SH-SY5Y (cell line): ENCODE results near the gene ANKRD11.

Source experiments
- GATA2 ChIP-seq: IDR thresholded peaks from 2 replicates; pipeline ENCODE4 v1.6.1; 2011; ENCODE audit warnings: mild to moderate bottlenecking, low read depth, low read length
- GATA3 ChIP-seq: IDR thresholded peaks from 2 replicates; pipeline ENCODE4 v1.6.1; 2011; ENCODE audit warnings: low read depth, mild to moderate bottlenecking, low read length, moderate library complexity

ANKRD11 gene

GRCh38 chr16:89291776-89292175 lies 198.6 kb downstream of the ANKRD11 start:
- TF ChIP-seq GATA2 (no peak), GATA3 (no peak)

- TF ChIP-seq GATA3 (no peak), GATA2 (no peak)
Measured at GRCh38 chr16:89291363-89291762, 199.0 kb downstream of the ANKRD11 start.

- no peak for TF ChIP-seq GATA3
- TF ChIP-seq GATA2: no peak
Measured at GRCh38 chr16:89290887-89291286, 199.5 kb downstream of the ANKRD11 start.

GRCh38 chr16:89290472-89290871 lies 199.9 kb downstream of the ANKRD11 start:
- TF ChIP-seq GATA2 (no peak), GATA3 (no peak)

- TF ChIP-seq GATA2 (no peak), GATA3 (no peak)
Measured at GRCh38 chr16:89289428-89290395, 200.6 kb downstream of the ANKRD11 start.

GRCh38 chr16:89288966-89289365 lies 201.4 kb downstream of the ANKRD11 start:
- TF ChIP-seq GATA3 (no peak), GATA2 (no peak)

GRCh38 chr16:89288577-89288844 lies 201.8 kb downstream of the ANKRD11 start:
- TF ChIP-seq GATA3 (no peak), GATA2 (no peak)

- TF ChIP-seq GATA2 (no peak), GATA3 (no peak)
Measured at GRCh38 chr16:89287777-89288576, 202.4 kb downstream of the ANKRD11 start.

- TF ChIP-seq GATA3: no peak
- TF ChIP-seq GATA2: no peak
Measured at GRCh38 chr16:89286096-89286495, 204.3 kb downstream of the ANKRD11 start.

GRCh38 chr16:89285381-89285780 lies 205.0 kb downstream of the ANKRD11 start:
- TF ChIP-seq GATA2: no peak
- no peak for TF ChIP-seq GATA3

- TF ChIP-seq GATA3 (no peak), GATA2 (no peak)
Measured at GRCh38 chr16:89283449-89283848, 206.9 kb downstream of the ANKRD11 start.

GRCh38 chr16:89282523-89282922 lies 207.8 kb downstream of the ANKRD11 start:
- TF ChIP-seq GATA2: no peak
- no peak for TF ChIP-seq GATA3

GRCh38 chr16:89281829-89282228 lies 208.5 kb downstream of the ANKRD11 start:
- TF ChIP-seq GATA3: no peak
- TF ChIP-seq GATA2: no peak

GRCh38 chr16:89281189-89281577 lies 209.2 kb downstream of the ANKRD11 start:
- TF ChIP-seq GATA2 (no peak), GATA3 (no peak)

- TF ChIP-seq GATA2 (no peak), GATA3 (no peak)
Measured at GRCh38 chr16:89280546-89281188, 209.7 kb downstream of the ANKRD11 start.
